Adrenal gland (tissue), 5 donors: ENCODE results near the gene DRC7.

Source experiments
- CTCF ChIP-seq, 6 experiments: fragments of 450-650 bp in 4 of 6; fragments of 200-600 bp in 2 of 6; sonication (generic) in 1 of 6; IDR thresholded peaks; 1 replicate in 5 of 6; 2 replicates in 1 of 6; pipeline versions ENCODE4 v1.5.1 to v1.8.0; 2016 to 2021; ENCODE audit warnings: antibody characterized with exemption in 6 of 6, mild to moderate bottlenecking in 2 of 6, moderate library complexity in 1 of 6
- POLR2A ChIP-seq, 2 donors: fragments of 450-650 bp; IDR thresholded peaks; one replicate each; pipeline ENCODE4 v1.6.1; 2017; ENCODE audit warnings: antibody characterized with exemption in 2 of 2, mild to moderate bottlenecking in 2 of 2, moderate library complexity in 1 of 2
- donor health status: DM: no; HTN: no; CAD: no.

- TF ChIP-seq CTCF (IDR thresholded peaks at IDR 0.05) (no peak), POLR2A (IDR thresholded peaks at IDR 0.05) (no peak)
These were observed 33.0 kb downstream of the DRC7 start for GRCh38 chr16:57727610-57728009.
